NCI-H2029 treated with DMSO at 0.1 percent for 48 hours (cell line): ENCODE measurements around the gene KCNT1.
A peak's percentile ranks its signal among the peaks of the same experiment; 100 is the strongest.

Experiments used
- DNase-seq: peaks from one replicate; lab custom pipeline; 2025; lab: John Stamatoyannopoulos, UW

KCNT1 gene

DNA sequence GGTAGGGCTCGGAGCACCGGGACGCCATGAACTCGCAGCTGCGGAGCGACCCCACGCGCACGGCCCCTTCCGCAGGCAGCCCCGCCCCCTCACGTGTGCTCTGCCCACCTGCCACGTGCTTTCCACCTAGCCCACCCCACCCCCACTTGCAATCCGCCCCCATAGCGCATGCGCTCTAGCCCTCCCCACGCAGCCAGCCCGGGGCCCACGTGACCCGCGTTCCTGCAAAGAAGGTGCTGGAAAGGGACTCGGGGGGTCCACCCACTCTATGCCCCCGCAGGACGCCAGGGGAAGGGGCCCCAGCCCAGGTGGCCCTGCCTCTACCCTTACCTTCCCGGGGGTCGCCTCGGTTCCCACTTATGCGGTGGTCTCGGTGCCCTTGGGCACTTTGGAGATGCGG is 2.5 kb upstream of the KCNT1 start, which contains the start of gene SOHLH1:
TSS of gene SOHLH1 (minus strand) at position 42 of the 400 bp plus-strand sequence. CDS start at position 28, 14 bp downstream.
- no peak for DNase-seq

DNA sequence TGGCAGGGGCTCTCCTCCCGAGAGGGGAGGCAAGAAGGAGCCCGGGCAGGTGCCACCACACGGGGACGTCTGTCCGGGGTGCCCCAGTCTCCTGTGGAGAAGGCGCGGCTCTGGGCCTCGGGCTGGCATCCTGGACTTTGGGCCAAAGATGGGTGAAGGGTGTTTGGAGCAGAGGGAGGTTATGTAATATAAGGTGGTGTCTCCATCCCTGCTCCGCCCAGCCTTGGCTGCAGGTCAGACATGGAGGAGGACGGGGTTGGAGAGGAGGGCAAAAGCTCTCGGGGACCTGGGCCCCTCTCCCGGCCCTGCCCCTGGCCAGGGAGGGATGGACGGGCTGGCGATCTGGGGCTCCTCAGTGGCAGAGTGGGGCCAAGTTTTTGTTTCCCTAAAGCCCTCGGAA is 1.5 kb upstream of the KCNT1 start:
- DNase-seq = no peak

DNA sequence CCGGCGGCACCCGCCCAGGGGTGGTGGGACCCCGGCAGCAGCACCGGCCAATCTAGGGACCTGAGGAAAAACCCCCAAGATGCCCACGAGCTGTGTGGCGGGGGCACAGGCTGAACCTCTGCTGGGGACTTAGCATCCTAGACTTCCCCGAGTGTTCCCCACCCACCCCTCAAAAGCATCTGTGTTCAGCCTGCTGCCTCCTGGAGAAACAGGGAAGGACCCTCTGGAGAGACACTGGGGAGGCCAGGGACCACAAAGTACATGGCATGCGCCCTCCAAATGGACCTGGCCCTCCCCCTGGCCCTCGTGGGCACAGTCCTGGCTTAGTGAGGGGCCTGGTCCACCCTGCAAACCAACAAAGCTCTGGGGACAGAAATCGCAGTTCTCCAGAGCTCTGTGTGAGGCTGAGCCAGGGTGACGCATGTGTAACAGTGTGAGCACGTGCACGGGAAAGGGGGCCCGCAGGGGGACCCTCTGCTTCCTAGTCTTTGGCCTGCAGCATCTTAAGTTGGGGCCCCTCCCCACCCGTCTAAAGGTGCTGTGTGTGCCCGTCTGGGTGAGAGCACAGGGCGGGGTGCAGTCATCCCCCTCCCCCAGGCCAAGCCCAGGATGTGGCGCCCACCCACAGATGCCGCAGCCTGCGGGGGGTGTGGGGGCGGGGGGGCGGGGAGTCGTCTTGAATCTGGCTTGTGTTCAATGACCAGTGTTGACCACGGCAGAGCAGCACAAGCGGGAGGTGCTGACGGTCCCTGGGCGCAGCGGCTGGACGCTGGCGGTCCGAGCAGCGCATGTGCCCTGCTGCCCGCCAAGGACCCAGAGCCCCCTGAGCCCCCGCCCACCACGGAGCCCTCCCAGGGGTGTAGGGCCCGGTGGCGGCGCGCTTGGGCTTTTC is 672 bp upstream of the KCNT1 start:
- no peak for DNase-seq

DNA sequence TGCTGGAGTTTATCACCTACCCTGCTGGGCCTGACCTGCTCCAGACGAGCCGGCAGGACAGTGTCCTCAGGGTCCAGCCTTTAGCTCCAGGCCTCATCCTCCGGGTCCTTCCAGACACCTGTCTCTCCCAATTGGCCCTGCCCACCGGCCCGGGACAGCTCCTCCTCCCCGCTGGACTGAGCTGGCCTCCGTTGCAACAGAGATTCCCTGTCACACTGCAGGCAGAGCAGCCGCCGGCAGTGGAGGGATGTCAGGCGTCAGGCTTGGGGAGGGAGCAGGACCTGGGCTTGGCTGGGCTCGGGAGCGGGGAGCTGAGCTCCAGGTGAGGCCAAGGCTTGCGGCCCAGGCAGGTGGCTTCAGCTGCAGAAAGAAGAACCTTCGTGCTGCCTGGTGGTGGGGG is 1.7 kb downstream of the KCNT1 start:
- no peak for DNase-seq

DNA sequence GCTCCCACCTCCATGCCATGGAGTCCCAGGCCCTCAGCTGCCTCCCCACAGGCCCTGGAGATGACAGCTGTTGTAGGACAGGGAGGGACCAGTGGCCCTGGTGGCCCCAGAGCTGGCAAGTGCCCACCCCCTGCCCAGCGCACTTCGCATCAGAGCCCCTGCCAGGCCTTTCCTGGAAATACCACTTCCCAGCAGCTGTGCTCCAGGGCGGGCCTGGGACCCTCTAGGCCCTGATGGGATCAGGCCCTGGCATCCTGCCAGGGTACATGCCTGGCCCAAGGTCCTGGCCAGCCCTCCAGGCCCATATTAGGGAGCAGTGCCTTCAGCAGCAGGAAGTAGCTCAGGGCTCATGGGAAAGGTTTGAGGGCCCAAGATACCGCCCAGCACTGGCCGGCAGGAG is 2.5 kb downstream of the KCNT1 start:
- DNase-seq = no peak

DNA sequence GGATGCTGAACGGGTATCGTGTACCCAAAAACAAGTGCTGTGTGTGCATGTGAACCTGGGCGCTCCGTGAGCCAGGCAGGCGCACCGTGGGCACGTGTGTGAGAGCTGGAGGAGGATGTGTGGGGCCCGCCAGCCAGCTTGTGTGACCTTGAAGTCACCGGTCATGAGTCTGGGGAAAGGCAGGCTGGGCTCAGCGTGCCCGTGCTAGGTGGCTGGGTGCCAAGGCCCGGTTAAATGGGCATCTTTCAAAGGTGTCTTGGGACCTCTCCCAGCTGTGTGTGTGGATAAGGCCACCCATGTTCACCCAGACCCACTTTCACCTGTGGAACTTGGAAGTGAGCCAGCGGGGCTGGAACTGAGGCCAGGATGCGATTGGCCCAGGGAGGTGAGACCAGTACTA is 3.4 kb downstream of the KCNT1 start:
- DNase-seq = peak; percentile 12

DNA sequence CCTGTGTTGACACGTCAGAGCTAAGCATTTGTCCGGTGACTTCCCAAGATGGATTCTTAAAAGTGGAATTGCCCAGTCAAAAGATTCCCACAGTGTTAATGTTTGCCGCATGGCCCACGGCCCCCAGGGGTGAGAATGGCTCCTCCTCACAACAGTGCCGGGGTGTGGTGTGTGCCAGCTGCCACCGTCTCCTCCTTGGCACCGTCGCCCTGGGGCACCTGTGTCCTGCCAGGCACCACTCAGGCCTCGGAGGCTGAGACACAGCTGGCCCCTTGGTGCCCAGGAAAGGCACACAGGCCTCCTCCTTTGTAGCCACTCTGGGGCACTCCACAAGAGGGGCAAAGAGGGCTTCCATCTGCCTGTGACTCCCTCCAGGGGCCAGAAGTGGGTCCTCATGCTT is 4.3 kb downstream of the KCNT1 start:
- DNase-seq = no peak

DNA sequence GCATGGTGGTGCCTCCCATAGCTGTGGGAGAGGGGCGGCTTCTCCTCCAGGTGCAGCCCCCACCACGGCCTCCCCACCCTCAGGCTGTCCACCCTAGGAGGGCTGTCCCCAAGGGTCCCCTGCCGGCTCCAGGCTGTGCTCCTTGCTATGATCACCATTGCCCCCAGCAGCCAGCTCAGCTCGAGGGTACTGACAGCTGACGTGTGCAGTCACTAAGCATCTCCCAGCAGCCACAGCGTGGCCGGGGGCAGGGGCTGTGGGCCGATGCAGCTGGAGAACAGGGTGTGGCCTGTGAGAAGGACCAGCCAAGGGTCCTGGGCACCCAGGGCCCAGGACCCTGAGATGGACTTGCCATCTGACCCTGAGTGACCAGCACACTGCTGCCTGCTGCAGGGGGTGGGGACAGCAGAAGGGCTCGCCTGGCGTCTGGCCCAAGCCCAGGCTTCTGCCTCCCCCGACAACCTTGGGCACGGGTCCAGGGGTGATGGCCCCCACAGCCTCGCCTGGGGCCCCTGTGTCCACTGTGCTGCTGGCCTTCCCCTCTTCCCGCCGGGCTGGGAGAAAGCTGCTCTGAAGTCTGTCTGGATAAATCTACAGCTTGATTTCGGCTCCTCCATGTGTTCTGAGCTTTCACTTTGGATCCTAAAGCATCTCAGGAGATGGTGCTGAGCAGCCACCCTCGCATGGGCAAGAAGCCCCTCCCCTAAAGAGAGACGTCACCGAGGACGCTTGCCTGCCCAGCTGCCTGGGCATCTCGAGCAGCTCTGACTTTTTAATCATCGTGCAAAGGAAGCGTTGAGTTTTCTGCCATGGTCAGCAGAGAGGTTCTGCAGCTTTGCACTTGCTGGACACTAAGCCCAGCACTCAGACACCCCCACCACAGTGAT is 5.5 kb downstream of the KCNT1 start:
- no peak for DNase-seq

DNA sequence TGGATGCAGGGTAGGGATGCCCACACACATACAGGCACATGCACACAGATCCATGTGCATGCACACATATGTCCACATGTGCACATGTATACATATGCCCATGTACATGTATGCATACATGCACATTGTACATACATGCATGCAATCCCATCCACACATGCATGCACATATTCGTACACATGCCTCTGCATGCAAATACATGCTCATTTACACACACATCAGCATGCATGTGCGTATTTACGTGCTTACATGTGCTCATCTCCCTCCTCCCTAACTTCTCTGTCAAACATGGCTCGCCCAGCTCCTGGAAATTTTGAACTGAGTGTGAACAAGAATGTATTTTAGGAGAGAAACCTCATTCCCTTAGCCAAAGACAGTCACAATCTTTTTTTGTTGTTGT is 6.2 kb downstream of the KCNT1 start:
- DNase-seq = no peak

DNA sequence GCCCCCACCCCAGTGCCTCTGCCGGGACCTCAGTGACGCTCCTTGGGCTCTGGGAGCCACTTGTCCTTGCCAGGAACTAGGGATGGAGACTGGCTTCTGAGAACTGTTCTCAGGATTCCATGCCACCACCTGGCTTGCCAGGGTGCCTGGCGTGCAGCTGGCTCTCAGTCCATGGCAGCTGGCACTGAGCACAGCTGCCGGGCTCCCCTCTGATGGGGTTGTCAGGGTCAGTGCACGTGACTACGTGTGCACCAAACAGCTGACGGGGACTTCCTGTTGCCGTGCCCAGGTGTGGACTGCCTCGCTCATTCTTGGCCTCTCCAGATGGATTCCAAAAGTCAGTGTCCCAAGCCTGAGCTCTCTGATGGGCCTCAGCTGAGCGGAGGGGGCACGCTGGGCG is 9.4 kb downstream of the KCNT1 start:
- no peak for DNase-seq

DNA sequence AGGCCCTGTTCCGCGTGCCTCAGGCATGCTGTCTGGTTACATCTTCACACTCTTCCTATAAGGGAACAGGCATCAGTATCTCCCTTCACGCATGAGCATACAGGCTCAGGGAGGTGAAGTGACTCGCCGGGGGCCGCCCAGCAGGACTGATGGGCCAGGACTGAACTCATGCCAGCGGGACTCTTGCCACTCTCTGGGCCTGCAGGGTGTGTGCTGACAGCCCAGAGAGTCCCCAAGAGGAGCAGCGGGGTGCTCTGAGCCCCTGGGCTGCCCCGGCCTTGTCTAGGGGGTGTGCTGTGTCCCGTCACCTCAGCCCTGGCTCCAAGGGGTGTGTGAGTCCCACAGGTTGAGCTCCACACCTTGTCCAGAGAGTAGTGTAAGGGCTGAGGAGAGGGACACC is 9.9 kb downstream of the KCNT1 start:
- DNase-seq = no peak

DNA sequence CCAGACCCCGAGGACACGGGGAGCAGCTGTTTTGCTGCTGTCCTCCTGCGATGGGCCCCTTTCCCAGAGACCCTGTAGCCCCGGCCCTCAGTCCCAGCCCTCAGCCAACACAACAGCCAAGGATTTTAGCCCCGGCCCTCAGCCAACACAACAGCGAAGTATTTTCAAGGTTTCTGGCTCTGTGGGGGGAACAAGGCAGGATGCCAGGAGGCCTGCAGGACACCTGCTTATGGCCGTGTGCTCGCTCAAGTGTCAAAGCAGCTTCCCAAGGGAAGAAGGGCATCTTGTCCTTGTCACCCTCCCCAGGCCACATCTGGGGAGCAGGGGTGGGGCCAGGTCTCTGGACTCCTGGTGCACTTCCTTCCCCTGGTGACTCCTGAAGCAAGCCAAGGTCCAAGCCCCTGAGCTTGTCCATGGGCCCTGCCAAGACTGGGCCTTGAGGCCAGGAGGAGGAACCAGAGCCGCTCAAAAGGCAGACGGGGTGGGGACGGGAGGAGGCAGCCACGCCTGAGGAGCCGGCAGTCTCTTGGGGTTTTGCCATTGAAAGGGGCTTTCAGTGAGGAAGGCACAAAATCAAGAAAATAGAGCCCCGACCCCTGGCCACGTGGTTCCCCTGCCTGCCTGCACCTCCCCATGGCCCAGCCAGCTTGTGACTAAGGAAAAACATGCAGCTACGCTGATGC is 10.8 kb downstream of the KCNT1 start:
- DNase-seq = no peak

DNA sequence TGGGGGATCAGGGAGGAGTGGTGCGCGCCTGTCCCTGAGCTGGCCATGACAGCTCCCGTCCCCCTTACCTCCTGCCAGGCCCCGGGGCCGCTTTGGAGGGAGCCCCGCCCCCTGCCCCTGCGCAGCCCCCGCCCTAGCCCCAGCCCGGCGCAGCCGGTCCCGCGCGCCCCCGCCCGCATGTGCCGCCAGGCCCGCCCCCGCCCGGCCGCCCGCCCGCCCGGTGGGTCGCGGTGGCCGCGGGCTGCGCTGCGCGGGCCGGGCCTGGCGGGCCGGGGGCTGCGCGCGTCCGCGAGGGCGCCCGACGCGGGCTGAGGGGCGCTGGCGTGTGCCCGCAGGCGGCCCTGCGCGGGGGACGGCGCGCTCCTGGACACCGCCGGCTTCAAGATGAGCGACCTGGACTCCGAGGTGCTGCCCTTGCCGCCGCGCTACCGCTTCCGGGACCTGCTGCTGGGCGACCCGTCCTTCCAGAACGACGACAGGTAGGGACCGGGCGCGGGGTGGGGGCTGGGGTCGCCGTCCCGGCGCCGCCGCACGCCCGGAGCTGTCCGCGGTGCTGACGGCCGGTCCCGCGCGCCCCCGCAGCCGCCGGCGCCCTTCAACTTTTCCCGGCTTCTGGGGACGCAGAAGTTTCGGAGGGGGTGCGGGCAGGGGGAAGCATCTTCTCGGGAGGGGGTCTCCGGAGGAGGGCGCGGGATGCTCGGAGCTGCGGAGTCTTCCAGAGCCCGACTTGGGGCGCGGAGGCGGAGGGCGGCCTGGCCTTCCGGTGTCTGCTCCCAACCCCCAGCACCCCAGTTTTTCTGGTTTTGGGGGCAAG is 12.5 kb downstream of the KCNT1 start:
- no peak for DNase-seq

DNA sequence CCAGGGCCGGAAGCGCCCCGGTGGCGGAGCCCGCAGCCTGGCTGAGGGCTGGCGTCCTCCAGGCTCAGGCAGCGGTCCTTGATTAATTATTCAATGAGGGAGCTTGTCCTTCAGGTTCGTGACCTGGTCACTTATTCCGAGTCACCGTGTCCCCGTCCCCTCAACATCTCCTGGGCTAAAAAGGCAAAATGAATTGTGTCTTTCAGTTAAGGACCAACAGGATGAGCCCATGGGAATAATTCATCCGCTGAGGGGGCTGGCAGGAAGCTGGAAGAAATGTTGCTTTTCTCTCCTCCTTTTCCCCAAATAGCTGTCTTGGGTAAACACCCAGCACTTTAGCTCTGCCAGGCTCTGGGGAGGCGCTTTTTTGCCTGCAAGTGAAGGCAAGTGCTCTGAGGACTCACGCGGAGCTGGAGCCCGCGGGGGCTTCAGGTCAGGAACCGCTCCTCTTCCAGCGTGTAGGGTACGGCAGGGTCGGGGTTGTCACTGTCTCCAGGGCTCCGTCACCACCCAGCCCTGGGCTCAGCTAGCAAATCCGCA is 13.1 kb downstream of the KCNT1 start:
- no peak for DNase-seq

DNA sequence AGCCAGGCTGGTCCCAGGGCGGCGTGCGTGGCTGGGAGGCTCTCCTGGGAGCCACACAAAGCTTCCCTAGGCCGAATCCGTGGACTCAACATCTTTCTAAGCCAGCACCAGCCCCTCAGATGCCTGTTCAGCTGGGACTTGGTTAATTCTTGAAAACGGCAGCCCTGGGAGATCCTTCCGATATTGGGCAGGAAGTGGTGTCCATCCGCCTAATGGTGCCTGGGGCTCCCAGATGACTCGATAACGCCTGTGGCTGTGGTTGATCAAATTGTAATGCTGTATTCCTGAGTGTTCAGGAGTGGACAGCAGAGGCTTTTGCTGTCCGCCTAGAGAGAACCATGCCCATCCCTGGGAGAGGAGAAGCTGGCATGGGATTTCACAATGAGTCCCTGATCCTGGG is 14.1 kb downstream of the KCNT1 start:
- no peak for DNase-seq

DNA sequence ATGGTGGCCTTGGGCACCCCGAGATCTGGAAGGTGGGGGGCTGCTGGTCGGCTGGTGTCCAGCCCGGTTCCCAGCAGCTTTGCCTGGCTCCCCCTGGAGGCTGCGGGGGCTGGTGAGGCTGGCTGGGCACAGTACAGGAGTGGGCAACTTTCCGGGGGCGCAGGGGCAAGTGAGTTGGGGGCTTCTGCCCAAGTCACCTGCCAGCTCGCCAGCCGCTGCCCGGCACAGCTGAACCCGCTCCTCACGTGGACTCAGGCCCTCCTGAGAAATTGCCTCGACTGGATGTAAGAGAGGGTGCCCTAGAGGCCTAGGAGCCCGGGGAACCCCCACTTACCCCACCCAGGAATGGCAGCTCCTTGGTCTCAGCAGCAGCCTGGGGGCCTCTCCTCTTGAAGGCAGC is 15.4 kb downstream of the KCNT1 start:
- DNase-seq = no peak

DNA sequence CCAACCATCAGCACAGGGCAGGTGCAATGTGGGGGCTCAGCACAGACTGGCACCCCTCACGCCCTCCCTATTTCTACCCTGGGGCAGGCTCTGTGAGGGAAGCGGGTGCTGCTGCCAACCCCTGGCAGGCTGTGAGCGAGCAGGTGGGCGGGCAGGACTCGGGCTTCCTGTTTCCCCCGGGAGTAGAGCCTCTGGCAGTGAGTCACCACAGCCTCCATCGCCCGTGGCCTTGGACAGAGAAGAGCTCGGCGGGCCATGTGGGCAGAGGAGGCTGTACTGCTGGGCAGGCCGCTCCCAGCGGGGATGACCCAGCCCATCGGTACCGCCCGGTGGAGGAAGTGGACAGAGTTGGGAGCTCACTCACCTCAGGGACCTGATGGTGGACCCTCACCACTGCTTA is 16.6 kb downstream of the KCNT1 start:
- DNase-seq = no peak

DNA sequence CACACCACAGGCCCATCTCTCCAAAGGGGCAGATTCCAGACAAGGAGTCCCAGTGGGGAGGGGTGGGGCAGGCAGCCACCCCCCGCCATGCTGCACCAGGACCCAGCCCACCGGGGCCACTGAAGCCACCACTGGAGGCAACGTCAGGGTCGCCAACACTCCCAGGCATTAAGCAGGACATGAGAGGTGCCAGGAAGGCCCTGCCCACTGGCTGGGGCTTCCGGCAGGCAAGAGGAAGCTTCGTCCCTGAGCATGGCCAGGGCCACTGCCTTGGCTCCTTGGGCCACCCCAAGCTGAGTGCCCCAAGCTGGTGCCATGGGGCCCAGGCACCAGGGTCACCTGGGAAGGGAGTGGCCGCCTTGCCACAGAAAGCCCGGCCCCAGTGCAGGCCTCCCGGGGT is 17.5 kb downstream of the KCNT1 start:
- no peak for DNase-seq

DNA sequence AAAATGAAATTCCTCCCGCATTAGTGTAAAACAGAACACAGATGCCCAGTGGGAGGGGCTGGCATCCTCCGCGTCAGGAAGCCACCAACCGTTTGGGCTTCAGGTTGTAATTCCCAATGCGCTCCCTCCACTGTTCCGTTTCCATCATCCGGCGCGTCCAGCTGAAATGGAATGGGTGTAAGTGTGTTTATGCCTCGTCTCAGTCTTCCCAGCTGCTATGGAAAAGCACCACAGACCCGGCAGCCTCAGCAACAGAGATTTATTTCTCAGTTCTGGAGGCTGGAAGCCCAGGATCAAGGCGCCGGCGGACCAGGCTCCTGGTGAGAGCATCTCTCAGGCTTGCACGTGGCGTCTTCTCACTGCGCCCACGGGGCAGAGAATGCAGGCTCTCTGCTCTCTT is 20.4 kb downstream of the KCNT1 start:
- no peak for DNase-seq

DNA sequence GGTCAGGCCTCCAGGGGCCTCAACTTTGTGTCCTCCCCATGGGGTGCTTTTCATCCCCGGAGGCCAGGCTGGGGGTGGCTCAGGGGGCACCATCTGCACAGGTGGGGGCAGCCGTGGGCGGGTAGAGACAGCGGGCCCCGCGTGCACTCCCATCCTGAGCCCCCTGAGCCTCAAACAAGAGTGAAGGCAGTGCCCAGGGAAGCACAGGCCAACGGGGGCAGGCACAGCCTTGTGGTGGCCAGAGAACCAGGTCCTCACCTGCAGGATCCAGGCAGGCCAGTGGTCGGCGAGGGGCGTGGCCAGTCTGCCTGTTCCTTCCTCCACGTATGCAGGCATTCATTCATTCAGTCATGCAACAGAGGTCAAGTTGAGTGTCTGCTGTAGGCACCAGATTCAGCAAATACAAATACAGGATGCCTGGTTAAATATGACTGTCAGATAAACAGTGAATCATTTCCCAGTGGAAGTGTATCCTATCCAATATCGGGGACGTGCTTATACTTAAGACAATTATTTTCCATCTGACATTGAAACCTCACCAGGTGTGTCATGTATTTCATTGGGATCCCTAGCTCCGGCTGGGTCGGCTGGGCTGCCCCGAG is 22.3 kb downstream of the KCNT1 start:
- DNase-seq = no peak
